HG03432 (cell line): Measurements from ENCODE around the gene ZNF593.

Source experiments
- ATAC-seq: cut with Tn5 transposase; IDR thresholded peaks from one replicate; pipeline ENCODE4 v1.9.1; 2021; ENCODE audit warnings: mild to moderate bottlenecking, moderate library complexity; ENCODE audit not compliant: unreplicated experiment

The ZNF593 gene

GRCh38 chr1:26169669-26170471 is at the start of gene ZNF593:
Gene ZNF593, plus strand, starts transcription at chr1:26169908. Its CDS starts 76 bp downstream, at chr1:26169984.
- peak; percentile 93 for ATAC-seq

- ATAC-seq = no peak
Observed at GRCh38 chr1:26121854-26122773, 47.6 kb upstream of the ZNF593 start.

- no peak for ATAC-seq
Observed at GRCh38 chr1:26122988-26123973, 46.4 kb upstream of the ZNF593 start.

- ATAC-seq = no peak
Observed at GRCh38 chr1:26124418-26125331, 45.0 kb upstream of the ZNF593 start.

- ATAC-seq = no peak
Observed at GRCh38 chr1:26125382-26125781, 44.3 kb upstream of the ZNF593 start.

- ATAC-seq = no peak
Observed at GRCh38 chr1:26125946-26126320, 43.8 kb upstream of the ZNF593 start.

- peak; percentile 56 for ATAC-seq
Observed at GRCh38 chr1:26126321-26127084, 43.2 kb upstream of the ZNF593 start.

GRCh38 chr1:26127235-26128163 is 42.2 kb upstream of the ZNF593 start:
- no peak for ATAC-seq

- ATAC-seq = no peak
Observed at GRCh38 chr1:26129778-26130177, 39.9 kb upstream of the ZNF593 start.

GRCh38 chr1:26130695-26131094 is 39.0 kb upstream of the ZNF593 start:
- no peak for ATAC-seq

GRCh38 chr1:26132128-26132833 is 37.4 kb upstream of the ZNF593 start:
- ATAC-seq = no peak

- ATAC-seq = no peak
Observed at GRCh38 chr1:26132834-26133167, 36.9 kb upstream of the ZNF593 start.

GRCh38 chr1:26134466-26134865 is 35.2 kb upstream of the ZNF593 start:
- ATAC-seq = no peak

GRCh38 chr1:26138974-26139558 is 30.6 kb upstream of the ZNF593 start:
- ATAC-seq = no peak

GRCh38 chr1:26142159-26142558 is 27.5 kb upstream of the ZNF593 start:
- ATAC-seq = no peak

- ATAC-seq = no peak
Observed at GRCh38 chr1:26145041-26145959, 24.4 kb upstream of the ZNF593 start.
